ENCODE measurements around the gene SIGMAR1.

The SIGMAR1 gene

GRCh38 chr9:34600908-34601307 is 36.7 kb downstream of the SIGMAR1 start:
- DNase-seq, result no peak

DNA sequence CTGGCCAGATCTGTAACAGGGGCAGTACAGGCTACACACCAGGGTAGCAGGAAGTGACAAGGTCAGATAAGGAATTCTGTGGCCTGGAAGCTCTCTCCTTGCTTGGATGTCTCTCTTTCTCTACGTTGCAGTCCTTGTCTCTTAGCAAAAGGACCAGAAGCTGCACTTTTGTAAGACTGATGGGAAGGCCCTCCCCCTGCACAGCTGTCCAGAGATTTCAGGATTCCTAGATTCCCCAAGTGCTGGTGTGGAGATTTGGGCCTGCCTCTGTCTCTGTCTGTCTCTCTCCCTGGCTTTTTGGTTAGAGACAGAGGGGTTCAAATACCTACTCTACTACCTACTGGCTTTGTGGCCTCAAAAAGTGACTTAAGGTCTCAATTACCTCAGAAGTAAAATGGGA is 38.0 kb downstream of the SIGMAR1 start:
- no peak for DNase-seq

DNA sequence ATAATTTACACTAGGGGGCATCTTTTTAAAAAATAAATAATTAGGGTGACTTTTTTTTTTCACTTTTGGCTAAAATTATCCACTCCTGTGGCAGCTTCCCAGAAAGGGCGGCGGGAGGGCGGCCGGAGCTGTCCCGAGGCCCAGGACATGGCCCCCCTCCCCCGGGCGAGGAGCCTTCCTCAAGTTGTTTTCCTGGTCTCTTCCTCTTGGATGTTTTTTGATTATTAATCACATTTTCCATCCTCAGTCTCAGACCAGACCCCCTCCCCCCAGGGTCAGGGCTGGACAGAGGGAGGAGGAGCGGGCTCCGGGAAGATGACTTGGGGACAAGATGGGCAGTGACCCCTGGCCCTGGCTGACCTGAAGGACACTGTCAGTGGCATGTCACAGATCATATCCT is 43.4 kb downstream of the SIGMAR1 start:
- no peak for DNase-seq

DNA sequence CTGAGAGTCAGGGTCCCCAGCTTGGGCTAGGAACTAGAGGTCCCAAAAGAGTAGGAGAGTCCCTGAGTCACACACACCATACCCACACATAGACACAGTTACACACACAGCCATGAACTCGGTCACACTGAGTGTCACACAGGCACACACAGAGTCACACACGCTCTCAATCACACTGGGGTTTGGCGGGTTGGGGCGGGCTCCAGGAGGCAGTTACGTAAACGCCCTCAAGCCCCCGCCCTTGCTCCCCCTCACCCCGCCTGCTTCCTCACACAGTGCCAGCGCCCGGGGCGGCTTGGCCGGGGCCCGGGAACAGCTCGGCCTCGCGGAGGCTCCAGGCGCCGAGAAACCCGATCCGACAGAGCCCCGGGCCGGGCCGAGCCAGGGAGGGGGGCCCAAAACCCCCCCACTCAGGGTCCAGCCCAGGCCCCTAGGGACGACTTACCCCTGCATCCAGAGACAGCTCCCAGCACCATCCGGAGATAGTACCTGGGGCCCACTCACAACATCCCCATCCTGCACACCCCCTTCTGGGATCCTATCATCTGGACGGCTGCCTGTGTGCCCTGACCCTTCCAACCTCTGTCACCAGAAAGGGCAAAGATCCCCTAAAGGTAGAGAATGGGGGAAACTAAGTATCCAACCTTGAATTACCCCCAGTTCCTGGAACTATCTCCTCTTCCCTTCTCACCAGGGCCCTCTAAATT is 44.5 kb downstream of the SIGMAR1 start:
- DNase-seq, result no peak

GRCh38 chr9:34591917-34592866 is 45.4 kb downstream of the SIGMAR1 start:
- DNase-seq, result no peak

DNA sequence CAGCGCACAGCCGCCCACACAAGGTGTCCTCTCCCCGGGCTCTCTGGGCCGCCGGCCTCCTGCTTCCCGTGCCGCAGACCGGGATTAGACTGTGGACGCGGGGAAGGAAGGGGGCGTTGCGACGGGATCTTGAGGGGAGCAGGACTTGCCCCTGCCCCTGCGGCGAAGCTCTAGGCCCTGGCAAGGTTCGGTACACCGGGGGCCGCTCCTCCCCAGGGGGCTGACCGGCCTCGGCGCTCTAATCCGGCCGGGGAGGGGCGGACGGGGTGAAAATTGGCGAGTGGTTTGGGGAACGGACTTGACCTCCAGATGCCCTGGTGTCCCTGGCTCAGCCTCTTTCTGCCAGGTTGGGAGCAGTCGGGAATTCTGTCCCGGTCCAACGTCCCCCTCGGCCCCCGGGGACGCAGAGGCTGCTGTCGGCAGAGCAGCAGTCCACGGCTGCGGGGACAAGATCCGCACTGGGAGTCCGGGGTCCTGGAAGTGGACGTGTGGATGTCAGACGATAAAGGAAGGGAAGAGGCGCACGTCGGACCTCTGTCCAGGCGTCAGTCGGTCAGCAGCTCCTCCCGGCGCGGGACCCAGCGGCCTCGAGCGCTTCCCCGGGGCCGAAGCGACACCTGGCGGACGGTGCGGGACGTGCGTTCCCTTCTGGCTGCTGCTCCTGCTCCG is 46.2 kb downstream of the SIGMAR1 start:
- peak; percentile 25 for DNase-seq

- no peak for DNase-seq
These were observed 47.0 kb downstream of the SIGMAR1 start for GRCh38 chr9:34590381-34591247.

DNA sequence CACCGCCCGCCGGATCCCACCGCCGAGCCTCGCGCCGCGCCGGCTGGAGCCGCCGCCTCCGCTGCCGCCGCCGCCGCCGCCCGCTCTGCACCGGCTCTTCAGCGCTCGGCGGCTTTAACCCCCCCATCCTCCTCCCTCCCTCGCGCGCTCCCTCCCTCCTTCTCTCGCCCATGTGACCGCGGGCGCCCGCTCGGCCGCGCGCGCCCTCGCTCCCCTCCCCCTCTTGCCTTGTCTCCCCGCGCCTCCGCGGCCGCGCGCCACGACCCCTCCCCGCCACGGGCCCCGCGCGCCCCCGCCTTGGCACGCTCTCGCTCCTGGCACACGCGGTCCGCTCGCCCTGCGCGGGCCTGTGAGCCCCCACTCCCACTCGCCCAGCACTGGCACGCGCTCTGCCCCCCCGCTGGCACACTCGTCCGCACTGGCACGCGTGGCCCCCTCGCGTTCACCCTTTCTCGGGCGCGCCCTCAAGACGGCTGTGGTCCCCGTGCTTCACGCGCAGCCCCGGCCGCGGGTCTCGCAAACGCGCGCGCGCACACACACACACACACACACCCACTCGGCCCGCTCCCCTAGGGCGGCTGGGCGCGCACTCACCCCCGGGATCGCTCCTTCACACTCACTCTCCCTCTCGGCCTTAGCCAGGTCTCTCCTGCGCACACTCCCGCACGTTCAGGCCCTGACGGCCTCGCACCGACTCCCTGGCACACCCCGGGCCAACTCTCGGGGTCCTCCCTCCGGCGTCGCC is 47.8 kb downstream of the SIGMAR1 start, which contains the start of gene CNTFR:
CNTFR (minus strand) TSS at position 89 of the 745 bp plus-strand sequence. CDS start 20,743 bp downstream, outside the sequence.
- no peak for DNase-seq

DNA sequence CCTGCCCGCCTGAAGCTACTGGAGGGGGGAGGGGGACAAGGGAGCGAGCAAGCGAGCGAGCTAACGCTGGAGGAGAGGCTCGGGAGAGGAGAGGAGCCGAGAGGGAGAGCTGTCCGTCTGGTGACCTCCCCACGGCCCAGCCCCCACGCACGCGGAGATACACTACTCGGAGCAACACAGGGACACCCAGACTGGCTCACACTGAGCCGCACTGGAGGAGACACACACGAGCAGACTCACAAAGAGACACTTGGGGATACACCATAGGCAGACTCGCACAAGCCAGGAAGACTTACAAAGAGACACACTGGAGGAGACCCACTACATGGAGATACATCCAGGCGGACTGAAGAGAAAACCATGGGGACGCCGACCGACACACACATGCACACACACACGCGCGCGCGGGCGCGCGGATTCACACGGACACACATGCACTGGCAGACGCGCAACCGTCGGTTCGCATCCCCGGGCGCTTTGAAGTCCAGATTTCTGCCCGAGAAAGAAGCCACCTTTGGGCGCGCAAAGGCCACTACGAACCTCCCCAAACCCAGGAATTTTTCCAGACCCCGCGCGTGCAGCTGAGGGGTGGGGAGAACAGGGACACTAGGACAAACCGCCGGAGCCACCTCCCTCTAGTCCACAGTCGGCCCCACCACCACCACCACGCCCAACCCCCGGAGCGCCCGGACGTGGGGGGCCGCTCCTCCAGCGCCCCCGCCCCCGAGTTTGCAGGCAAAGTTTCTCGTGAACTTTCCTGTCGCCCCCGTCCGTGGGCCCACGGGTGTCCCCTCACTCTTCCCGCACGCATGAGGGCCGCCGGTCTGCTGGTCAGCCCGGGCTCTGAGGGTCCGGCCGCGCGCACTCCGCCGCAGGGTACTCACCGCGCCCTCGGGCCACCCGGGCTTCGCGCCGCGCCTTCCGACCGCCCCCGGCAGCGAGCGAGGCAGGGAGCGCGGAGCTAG is 48.6 kb downstream of the SIGMAR1 start:
- no peak for DNase-seq

DNA sequence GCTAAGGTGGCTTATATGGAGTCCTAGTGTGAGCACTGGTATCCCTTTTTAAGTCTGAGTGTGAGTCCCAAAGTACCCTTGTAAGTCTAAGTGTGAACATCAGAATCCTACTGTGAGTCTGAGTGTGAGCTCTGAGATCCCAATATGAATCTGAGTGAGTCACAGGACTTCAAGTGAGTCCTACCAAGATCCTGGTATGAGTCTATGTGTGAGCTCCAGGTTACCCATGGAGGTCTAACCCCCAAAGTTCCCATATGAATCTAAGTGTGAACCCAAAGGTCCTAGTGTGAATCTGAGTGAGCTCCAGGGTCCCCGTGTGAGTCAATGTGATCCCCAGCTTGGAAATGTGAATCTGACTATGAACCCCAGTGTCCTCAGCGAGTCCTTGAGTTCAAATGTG is 50.3 kb downstream of the SIGMAR1 start:
- DNase-seq, result no peak

DNA sequence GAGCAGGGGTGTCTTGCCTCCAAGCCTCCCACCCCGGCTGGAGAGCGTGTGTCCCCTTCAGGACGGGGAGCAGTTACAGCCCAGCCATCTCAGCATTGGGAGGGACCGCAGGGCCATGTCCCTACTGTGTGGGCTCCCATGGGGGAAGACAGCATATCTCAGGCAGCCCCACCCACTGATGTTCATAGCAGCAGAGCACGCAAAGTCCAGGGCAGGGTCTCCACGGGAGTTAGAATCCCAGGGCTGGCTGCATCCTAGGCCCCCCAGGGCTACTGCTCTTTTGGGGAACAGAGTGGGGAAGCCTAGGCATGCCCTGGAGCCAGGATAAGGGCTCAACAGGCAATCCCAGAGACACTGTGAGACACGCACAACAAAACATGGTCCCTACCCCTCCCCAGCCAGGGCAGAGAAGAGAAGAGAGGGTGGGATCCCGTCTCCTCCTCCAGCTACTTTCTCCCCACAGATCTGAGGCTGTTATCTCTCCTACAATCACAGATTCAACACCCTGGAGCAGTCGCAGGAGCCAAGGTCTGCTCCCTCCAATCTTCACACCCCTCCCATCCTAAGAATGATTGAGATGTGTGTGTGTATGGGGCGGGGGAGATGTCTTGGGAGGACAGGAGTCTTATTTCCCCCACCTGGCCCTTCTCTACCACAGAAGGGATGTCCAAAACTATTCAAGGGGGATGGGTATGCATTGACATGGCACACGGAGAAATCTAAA is 51.5 kb downstream of the SIGMAR1 start:
- DNase-seq, result no peak

- no peak for DNase-seq
These were observed 52.6 kb downstream of the SIGMAR1 start for GRCh38 chr9:34584970-34585369.
